Prostate gland (tissue), 2 donors: ENCODE results near the gene CACNA1A. TPM values are rescaled to one million over a fixed set of nuclear protein-coding genes. Genes with fewer than 3 reads are reported as not detected.

ENCODE experiments used
- DNase-seq: peaks from one replicate; pipeline ENCODE4 v3.0.0-alpha.2; 2019; ENCODE audit warnings: low spot score
- H3K27ac ChIP-seq, 2 donors: fragments of 200-600 bp; sonication (generic); 2 replicates each; pipeline ENCODE4 v1.5.1; 2017 to 2019
- H3K27me3 ChIP-seq: fragments of 200-600 bp; sonication (generic); replicated peaks from 2 replicates; pipeline ENCODE4 v1.5.1; 2019; ENCODE audit not compliant: insufficient read depth
- H3K36me3 ChIP-seq, 2 donors: fragments of 200-600 bp; sonication (generic); 1 replicate in 1 of 2; 2 replicates in 1 of 2; pipeline versions ENCODE4 v1.5.1 to v1.8.1; 2017 to 2019
- H3K4me1 ChIP-seq: fragments of 200-600 bp; sonication (generic); replicated peaks from 2 replicates; pipeline ENCODE4 v1.5.1; 2019
- H3K4me3 ChIP-seq, 2 donors: fragments of 200-600 bp; sonication (generic); 2 replicates each; pipeline ENCODE4 v1.5.1; 2017 to 2019
- H3K9me3 ChIP-seq: fragments of 200-600 bp; sonication (generic); 2 replicates; pipeline ENCODE4 v1.5.1; 2017
- POLR2A ChIP-seq: fragments of 450-650 bp; IDR thresholded peaks from one replicate; pipeline ENCODE4 v1.6.1; 2016; ENCODE audit warnings: antibody characterized with exemption, mild to moderate bottlenecking
- POLR2AphosphoS5 ChIP-seq: sonication (generic); formaldehyde crosslinking; IDR thresholded peaks from one replicate; pipeline ENCODE4 v1.6.1; 2017; ENCODE audit warnings: antibody characterized with exemption
- WGBS: methylation state at CpG from one replicate; pipeline ENCODE4 v1.1.5; 2018; 5-methylcytosine and 5-hydroxymethylcytosine counted together
- intact Hi-C: fragments of 100-400 bp; cut with DNase I; formaldehyde crosslinking; loops from one replicate; pipeline ENCODE4 v1.14.2; 2022
- total RNA-seq, 2 donors: library from RNA; depleted of rRNA; stranded (reverse); fragments of >200 nt; gene quantifications; one replicate each; pipeline ENCODE4 v1.1.0, GENCODE V29; 2016
- TF ChIP-seq, protein P1 (sequence below), 4 experiments: fragments of 200-600 bp in 2 of 4; fragments of 450-650 bp in 2 of 4; sonication (generic) in 2 of 4; IDR thresholded peaks; 1 replicate in 3 of 4; 2 replicates in 1 of 4; pipeline ENCODE4 v1.5.1; 2016 to 2019; ENCODE audit warnings: antibody characterized with exemption in 4 of 4, mild to moderate bottlenecking in 2 of 4, moderate library complexity in 2 of 4

Gene CACNA1A
- total RNA-seq, 2 donors from 2014 or later: 0.46 to 12.4 TPM

DNA sequence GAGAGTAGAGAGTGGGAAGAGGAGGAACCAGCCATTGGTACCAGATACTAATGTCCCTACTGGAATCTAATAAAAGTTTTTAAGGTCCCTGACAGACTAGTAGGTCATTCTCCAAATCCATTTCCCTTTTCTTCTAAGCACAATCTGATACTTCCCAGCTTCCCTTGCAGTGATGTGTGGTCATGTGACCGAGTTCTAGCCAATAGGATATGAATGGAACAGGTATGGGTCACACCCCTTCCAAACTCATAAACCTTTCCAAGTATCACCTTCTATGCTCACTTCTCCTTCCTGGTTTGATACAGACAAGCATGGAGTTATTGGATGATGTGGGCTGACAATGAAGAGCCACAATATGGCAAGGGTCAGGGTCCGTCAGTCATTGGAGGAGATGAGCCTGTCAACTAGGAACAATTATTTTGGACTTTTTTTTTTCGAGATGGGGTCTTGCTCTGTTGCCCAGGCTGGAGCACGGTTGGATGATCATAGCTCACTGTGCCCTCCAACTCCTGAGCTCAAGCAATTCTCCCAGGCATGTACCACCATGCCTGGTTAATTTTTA, 54.8 kb downstream of the CACNA1A start:
- Histone ChIP-seq H3K27ac (no peak overlapping the region), H3K4me1 (no peaks in the 10 kb centered on the region), H3K4me3 (no peak overlapping the region), H3K27me3 (peaks cover 15% of the 10 kb centered on the region), H3K36me3 (no peaks in the 10 kb centered on the region), H3K9me3 (no peaks in the 10 kb centered on the region)
- 92% methylated on average over 4 of the region's 4 CpGs for WGBS
- no peak for DNase-seq
- intact Hi-C loops: no loop called here
- TF ChIP-seq POLR2AphosphoS5 (no peak), POLR2A (no peak)
- TF ChIP-seq, protein P1, sequence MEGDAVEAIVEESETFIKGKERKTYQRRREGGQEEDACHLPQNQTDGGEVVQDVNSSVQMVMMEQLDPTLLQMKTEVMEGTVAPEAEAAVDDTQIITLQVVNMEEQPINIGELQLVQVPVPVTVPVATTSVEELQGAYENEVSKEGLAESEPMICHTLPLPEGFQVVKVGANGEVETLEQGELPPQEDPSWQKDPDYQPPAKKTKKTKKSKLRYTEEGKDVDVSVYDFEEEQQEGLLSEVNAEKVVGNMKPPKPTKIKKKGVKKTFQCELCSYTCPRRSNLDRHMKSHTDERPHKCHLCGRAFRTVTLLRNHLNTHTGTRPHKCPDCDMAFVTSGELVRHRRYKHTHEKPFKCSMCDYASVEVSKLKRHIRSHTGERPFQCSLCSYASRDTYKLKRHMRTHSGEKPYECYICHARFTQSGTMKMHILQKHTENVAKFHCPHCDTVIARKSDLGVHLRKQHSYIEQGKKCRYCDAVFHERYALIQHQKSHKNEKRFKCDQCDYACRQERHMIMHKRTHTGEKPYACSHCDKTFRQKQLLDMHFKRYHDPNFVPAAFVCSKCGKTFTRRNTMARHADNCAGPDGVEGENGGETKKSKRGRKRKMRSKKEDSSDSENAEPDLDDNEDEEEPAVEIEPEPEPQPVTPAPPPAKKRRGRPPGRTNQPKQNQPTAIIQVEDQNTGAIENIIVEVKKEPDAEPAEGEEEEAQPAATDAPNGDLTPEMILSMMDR (IDR thresholded peaks at IDR 0.05): no peak

- no peak overlapping the region for H3K4me3 ChIP-seq
- H3K27me3 ChIP-seq: peaks cover 7% of the 10 kb centered on the region
- intact Hi-C loops: no loop called here
- no peaks in the 10 kb centered on the region for H3K4me1 ChIP-seq
- H3K36me3 ChIP-seq: no peaks in the 10 kb centered on the region
- WGBS: 97% methylated on average over 6 of the region's 6 CpGs
- no peaks in the 10 kb centered on the region for H3K9me3 ChIP-seq
- no peak overlapping the region for H3K27ac ChIP-seq
- DNase-seq: no peak
- TF ChIP-seq, protein P1 (IDR thresholded peaks at IDR 0.05): no peak
- TF ChIP-seq POLR2AphosphoS5 (no peak), POLR2A (no peak)
Observed at GRCh38 chr19:13447978-13448377, 58.3 kb downstream of the CACNA1A start.

- DNase-seq: no peak
- no peaks in the 10 kb centered on the region for H3K36me3 ChIP-seq
- H3K4me3 ChIP-seq: no peak overlapping the region
- 39% methylated on average over 10 of the region's 10 CpGs for WGBS
- no peak overlapping the region for H3K27ac ChIP-seq
- peaks cover 4% of the 10 kb centered on the region for H3K27me3 ChIP-seq
- intact Hi-C loops: no loop called here
- no peaks in the 10 kb centered on the region for H3K4me1 ChIP-seq
- TF ChIP-seq POLR2A (no peak), POLR2AphosphoS5 (no peak)
- TF ChIP-seq, protein P1 (IDR thresholded peaks at IDR 0.05): no peak
- no peaks in the 10 kb centered on the region for H3K9me3 ChIP-seq
Observed at GRCh38 chr19:13441810-13442512, 64.3 kb downstream of the CACNA1A start.

GRCh38 chr19:13437919-13438618, 68.2 kb downstream of the CACNA1A start:
- H3K4me3 ChIP-seq: no peak overlapping the region
- no peaks in the 10 kb centered on the region for H3K9me3 ChIP-seq
- WGBS: 73% methylated on average over 6 of the region's 6 CpGs
- H3K27me3 ChIP-seq: peaks cover 4% of the 10 kb centered on the region
- intact Hi-C loops: no loop called here
- H3K36me3 ChIP-seq: no peaks in the 10 kb centered on the region
- no peak overlapping the region for H3K27ac ChIP-seq
- no peak for DNase-seq
- H3K4me1 ChIP-seq: no peaks in the 10 kb centered on the region
- TF ChIP-seq, protein P1 (IDR thresholded peaks at IDR 0.05): no peak
- TF ChIP-seq POLR2A (no peak), POLR2AphosphoS5 (no peak)
